H1 (cell line): ENCODE measurements around the gene ABCC10. TPM values are rescaled to one million over a fixed set of nuclear protein-coding genes. Genes with fewer than 3 reads are reported as not detected.

Experiments used
- CTCF ChIA-PET: fragments of 300-600 bp; sonication (Branson Sonifier 250); formaldehyde crosslinking; loops from one replicate; lab custom pipeline; 2021; ENCODE audit not compliant: partially characterized antibody; lab: Charles Lee
- POLR2A ChIA-PET: fragments of 300-600 bp; sonication (Branson Sonifier 250); formaldehyde crosslinking; loops from one replicate; lab custom pipeline; 2021; ENCODE audit warnings: inconsistent platforms; ENCODE audit not compliant: partially characterized antibody; lab: Charles Lee
- DNase-seq, 2 experiments: peaks; one replicate each; pipeline versions ENCODE4 v3.0.0 to v3.0.0-alpha.2; 2010 to 2022; ENCODE audit warnings: low spot score in 2 of 2, low read depth in 1 of 2, mixed read lengths in 1 of 2
- FAIRE-seq: peaks from 2 replicates; lab custom pipeline; 2011; peaks lifted over from hg19 to GRCh38; lab: Jason Lieb, UNC
- H2AFZ ChIP-seq: 2 replicates; pipeline ENCODE4 v1.8.1; 2012; ENCODE audit warnings: low read length, inconsistent platforms
- H2AK5ac ChIP-seq: 2 replicates; pipeline ENCODE4 v1.6.1; 2013; ENCODE audit warnings: low read depth, low read length
- H2BK120ac ChIP-seq: replicated peaks from 2 replicates; pipeline ENCODE3; 2013; ENCODE audit warnings: low read depth, low read length, inconsistent platforms
- H2BK12ac ChIP-seq: 2 replicates; pipeline ENCODE4 v1.6.1; 2013; ENCODE audit warnings: low read depth, low read length
- H2BK15ac ChIP-seq: 2 replicates; pipeline ENCODE4 v1.6.1; 2013; ENCODE audit warnings: low read length
- H2BK20ac ChIP-seq: 2 replicates; pipeline ENCODE4 v1.6.1; 2013; ENCODE audit warnings: low read length
- H2BK5ac ChIP-seq: 2 replicates; pipeline ENCODE4 v1.6.1; 2013; ENCODE audit warnings: low read depth, low read length
- H3K14ac ChIP-seq: 2 replicates; pipeline ENCODE4 v1.6.1; 2013; ENCODE audit warnings: inconsistent platforms; ENCODE audit not compliant: insufficient read length
- H3K18ac ChIP-seq: 2 replicates; pipeline ENCODE4 v1.6.1; 2013; ENCODE audit warnings: low read length; ENCODE audit errors: extremely low read depth
- H3K23ac ChIP-seq: 2 replicates; pipeline ENCODE4 v1.6.1; 2013; ENCODE audit warnings: inconsistent platforms; ENCODE audit not compliant: insufficient read length
- H3K23me2 ChIP-seq: 2 replicates; pipeline ENCODE4 v1.6.1; 2013; ENCODE audit warnings: low read depth, low read length
- H3K27ac ChIP-seq: 2 replicates; pipeline ENCODE4 v1.6.1; 2011; ENCODE audit warnings: low read depth, low read length, inconsistent platforms
- H3K27me3 ChIP-seq, 4 experiments: replicated peaks in 1 of 4; 1 replicate in 1 of 4; 2 replicates in 3 of 4; pipeline versions ENCODE4 v1.6.1 to v1.8.1; 2011 to 2013; ENCODE audit warnings: low read length in 3 of 4, mild to moderate bottlenecking in 3 of 4, inconsistent platforms in 2 of 4, mixed read lengths in 2 of 4, moderate library complexity in 1 of 4; ENCODE audit not compliant: control insufficient read depth in 3 of 4, insufficient read depth in 3 of 4; ENCODE audit errors: extremely low read depth in 1 of 4
- H3K36me3 ChIP-seq, 4 experiments: 2 replicates each; pipeline versions ENCODE4 v1.6.1 to v1.8.1; 2011 to 2013; ENCODE audit warnings: mild to moderate bottlenecking in 4 of 4, low read length in 3 of 4, moderate library complexity in 2 of 4, control low read depth in 1 of 4, inconsistent platforms in 1 of 4; ENCODE audit not compliant: insufficient read depth in 4 of 4, control insufficient read depth in 2 of 4
- H3K4ac ChIP-seq: replicated peaks from 2 replicates; pipeline ENCODE3; 2013; ENCODE audit warnings: low read length, low read depth, mixed read lengths, inconsistent platforms; ENCODE audit not compliant: insufficient read length
- H3K4me1 ChIP-seq, 4 experiments: replicated peaks in 1 of 4; 1 replicate in 1 of 4; 2 replicates in 3 of 4; pipeline versions ENCODE4 v1.6.1 to v1.8.1; 2011 to 2013; ENCODE audit warnings: low read length in 3 of 4, inconsistent platforms in 2 of 4, mixed read lengths in 1 of 4; ENCODE audit not compliant: insufficient read depth in 4 of 4, control insufficient read depth in 3 of 4
- H3K4me2 ChIP-seq, 2 experiments: 2 replicates each; pipeline versions ENCODE4 v1.6.1 to v1.8.1; 2011 to 2013; ENCODE audit warnings: low read depth in 2 of 2, low read length in 2 of 2, control low read depth in 1 of 2, inconsistent platforms in 1 of 2, mild to moderate bottlenecking in 1 of 2; ENCODE audit not compliant: insufficient read depth in 1 of 2
- H3K4me3 ChIP-seq, 4 experiments: fragments of 200-600, 300-600 bp in 1 of 4; sonication (generic), shearing (Covaris generic), sonication (Bioruptor Twin) in 1 of 4; 2 replicates each; pipeline versions ENCODE4 v1.5.1 to v1.8.1; 2011 to 2016; ENCODE audit warnings: low read length in 4 of 4, low read depth in 3 of 4, control low read depth in 2 of 4, inconsistent platforms in 2 of 4, mild to moderate bottlenecking in 2 of 4, mixed read lengths in 1 of 4, moderate library complexity in 1 of 4; ENCODE audit not compliant: insufficient read depth in 2 of 4; ENCODE audit errors: extremely low read depth in 1 of 4
- H3K56ac ChIP-seq: replicated peaks from 2 replicates; pipeline ENCODE3; 2013; ENCODE audit warnings: low read depth, mild to moderate bottlenecking, mixed read lengths, low read length, inconsistent platforms; ENCODE audit not compliant: insufficient read length
- H3K79me1 ChIP-seq: 2 replicates; pipeline ENCODE4 v1.6.1; 2013; ENCODE audit warnings: low read depth, low read length, control low read depth
- H3K79me2 ChIP-seq, 2 experiments: 2 replicates each; pipeline versions ENCODE4 v1.6.1 to v1.8.1; 2012 to 2013; ENCODE audit warnings: low read length in 2 of 2, mild to moderate bottlenecking in 2 of 2, inconsistent platforms in 1 of 2; ENCODE audit not compliant: insufficient read depth in 2 of 2, control insufficient read depth in 1 of 2
- H3K9ac ChIP-seq, 4 experiments: replicated peaks in 1 of 4; 1 replicate in 1 of 4; 2 replicates in 3 of 4; pipeline versions ENCODE4 v1.6.1 to v1.8.1; 2011 to 2013; ENCODE audit warnings: low read depth in 3 of 4, low read length in 3 of 4, control low read depth in 2 of 4, mild to moderate bottlenecking in 2 of 4, moderate library complexity in 2 of 4, inconsistent platforms in 1 of 4; ENCODE audit errors: extremely low read depth in 1 of 4
- H3K9me3 ChIP-seq, 2 experiments: 2 replicates each; pipeline versions ENCODE4 v1.6.1 to v1.8.1; 2012 to 2013; ENCODE audit warnings: mild to moderate bottlenecking in 2 of 2, moderate library complexity in 2 of 2, control low read depth in 1 of 2, inconsistent platforms in 1 of 2, low read depth in 1 of 2, low read length in 1 of 2, mixed read lengths in 1 of 2; ENCODE audit not compliant: insufficient read depth in 2 of 2
- H4K20me1 ChIP-seq, 2 experiments: replicated peaks in 1 of 2; 2 replicates each; pipeline versions ENCODE3 to v1.8.1; 2011 to 2013; ENCODE audit warnings: inconsistent platforms in 2 of 2, low read length in 2 of 2, mild to moderate bottlenecking in 1 of 2; ENCODE audit not compliant: insufficient read depth in 2 of 2, control insufficient read depth in 1 of 2
- H4K5ac ChIP-seq: 2 replicates; pipeline ENCODE4 v1.6.1; 2013; ENCODE audit warnings: low read length, low read depth, mixed read lengths, inconsistent platforms; ENCODE audit not compliant: insufficient read length
- H4K8ac ChIP-seq: 2 replicates; pipeline ENCODE4 v1.8.0; 2013; ENCODE audit warnings: mild to moderate bottlenecking, moderate library complexity, low read length, inconsistent platforms; ENCODE audit not compliant: insufficient read depth; ENCODE audit errors: extremely low read depth
- H4K91ac ChIP-seq: replicated peaks from 2 replicates; pipeline ENCODE3; 2013; ENCODE audit warnings: low read length, mixed read lengths, inconsistent platforms; ENCODE audit not compliant: insufficient read length
- ASH2L ChIP-seq: fragments of 200-600, 300-600 bp; sonication (generic); IDR thresholded peaks from one replicate; pipeline ENCODE4 v1.7.1; 2017; ENCODE audit warnings: low read length
- CREB1 ChIP-seq: IDR thresholded peaks from 2 replicates; pipeline ENCODE4 v1.6.1; 2012; ENCODE audit warnings: inconsistent platforms
- CTCF ChIP-seq, 3 experiments: IDR thresholded peaks; 1 replicate in 2 of 3; 2 replicates in 1 of 3; pipeline versions ENCODE4 v1.5.1 to v1.6.1; 2011; ENCODE audit warnings: low read length in 3 of 3, mild to moderate bottlenecking in 3 of 3, inconsistent platforms in 2 of 3, low read depth in 1 of 3, moderate library complexity in 1 of 3; ENCODE audit not compliant: insufficient read depth in 1 of 3; ENCODE audit errors: control extremely low read depth in 1 of 3
- E2F6 ChIP-seq: IDR thresholded peaks from 2 replicates; pipeline ENCODE4 v1.6.1; 2012; ENCODE audit warnings: inconsistent platforms
- GABPA ChIP-seq: IDR thresholded peaks from 2 replicates; pipeline ENCODE4 v1.6.1; 2011; ENCODE audit warnings: mild to moderate bottlenecking, low read length, moderate library complexity, borderline replicate concordance; ENCODE audit not compliant: insufficient read depth
- KDM5A ChIP-seq: fragments of 200-600 bp; IDR thresholded peaks from 2 replicates; pipeline ENCODE4 v1.7.1; 2012; ENCODE audit warnings: mild to moderate bottlenecking, low read length, inconsistent platforms, mixed read lengths
- PHF8 ChIP-seq: fragments of 200-600 bp; sonication (generic); conservative IDR thresholded peaks from 2 replicates; pipeline ENCODE4 v1.7.1; 2012; ENCODE audit warnings: low read depth, mild to moderate bottlenecking, inconsistent platforms, low read length, moderate library complexity
- POLR2A ChIP-seq, 2 experiments: IDR thresholded peaks; 1 replicate in 1 of 2; 2 replicates in 1 of 2; pipeline ENCODE4 v1.6.1; 2011; ENCODE audit warnings: low read depth in 2 of 2, low read length in 2 of 2, mild to moderate bottlenecking in 2 of 2; ENCODE audit errors: control extremely low read depth in 1 of 2
- SRF ChIP-seq: IDR thresholded peaks from 2 replicates; pipeline ENCODE4 v1.6.1; 2011; ENCODE audit warnings: mild to moderate bottlenecking, low read depth, low read length, moderate library complexity
- SUZ12 ChIP-seq: fragments of 200-600 bp; sonication (generic); IDR thresholded peaks from 2 replicates; pipeline ENCODE4 v1.6.1; 2012; ENCODE audit warnings: mild to moderate bottlenecking, inconsistent platforms, low read length, moderate library complexity, mixed read lengths
- TAF1 ChIP-seq: IDR thresholded peaks from 2 replicates; pipeline ENCODE4 v1.6.1; 2011; ENCODE audit warnings: mild to moderate bottlenecking, low read depth, low read length
- YY1 ChIP-seq: IDR thresholded peaks from 2 replicates; pipeline ENCODE4 v1.6.1; 2011; ENCODE audit warnings: low read depth, mild to moderate bottlenecking, low read length
- WGBS, 2 experiments: shearing (Covaris generic) in 1 of 2; methylation state at CpG; one replicate each; pipeline versions ENCODE4 v1.1.6 to v1.1.7; 2013 to 2015; ENCODE audit warnings: low lambda C conversion rate in 2 of 2, mixed read lengths in 2 of 2, inconsistent platforms in 1 of 2, low coverage in 1 of 2, missing lambda C conversion rate in 1 of 2; ENCODE audit not compliant: insufficient replicate concordance in 2 of 2, insufficient coverage in 1 of 2, insufficient read length in 1 of 2; ENCODE audit errors: extremely low coverage in 1 of 2, missing lambda C conversion rate in 1 of 2; 5-methylcytosine and 5-hydroxymethylcytosine counted together
- polyA plus RNA-seq, 7 experiments: library from polyadenylated mRNA; depleted of rRNA in 3 of 7; stranded (reverse) in 5 of 7; unstranded in 2 of 7; fragments of >200 nt in 5 of 7; fragments of 200-250 nt in 2 of 7; gene quantifications; 1 replicate in 5 of 7; 2 replicates in 1 of 7; 4 replicates in 1 of 7; pipeline versions ENCODE4 v1.2.1 to v1.2.3, GENCODE V29; 2011 to 2013; ENCODE audit warnings: missing spikeins in 2 of 7, mixed read lengths in 2 of 7
- total RNA-seq: library from RNA; stranded (reverse); fragmentation: NEBNext Ultra II Directional; extraction: Animal tissue kit (Norgen Biotek cat#: 25700); gene quantifications from 2 replicates; pipeline ENCODE4 v1.2.1, GENCODE V29; 2021

The ABCC10 gene
- total and polyA plus RNA-seq, 2 of the 8 experiments (the other 6 are each of a cell fraction or from before 2014, with no cell fraction given) = 15.5 to 24.6 TPM

- Histone ChIP-seq H3K79me2 (no peaks in the 10 kb centered on the region), H3K23me2 (no peaks in the 10 kb centered on the region), H3K79me1 (no peaks in the 10 kb centered on the region), H3K23ac (no peak overlapping the region), H3K56ac (no peak overlapping the region), H3K27me3 (no peaks in the 10 kb centered on the region; a peak in 2 of 7 replicates), H4K8ac (no peak overlapping the region), H3K4ac (no peak overlapping the region), H3K4me3 (no peak overlapping the region), H3K9ac (no peak overlapping the region), H2BK12ac (peak overlapping the region; percentile 50; the same call in 1 of the 2 replicates), H4K91ac (no peak overlapping the region), H2BK20ac (no peak overlapping the region), H2BK5ac (no peak overlapping the region), H2BK15ac (no peak overlapping the region), H4K5ac (no peak overlapping the region), H3K4me1 (no peaks in the 10 kb centered on the region; a peak in 2 of 7 replicates), H4K20me1 (no peaks in the 10 kb centered on the region), H3K9me3 (no peaks in the 10 kb centered on the region), H3K4me2 (no peak overlapping the region), H3K36me3 (no peaks in the 10 kb centered on the region), H2AK5ac (no peak overlapping the region), H2BK120ac (no peak overlapping the region), H3K14ac (no peak overlapping the region), H3K27ac (no peak overlapping the region), H3K18ac (peak overlapping the region; percentile 19; the same call in 1 of the 2 replicates), H2AFZ (peak overlapping the region; percentile 76; the same call in 1 of the 2 replicates)
- DNase-seq (no peak), FAIRE-seq (no peak)
- WGBS, 2 experiments = 83% methylated on average over 5 of the region's 5 CpGs; no CpG with 5 or more reads in 1 of the 2 experiments
- CTCF ChIA-PET = interaction anchor here (0.6 to 2.5 kb wide), 7 partner anchors 9 to 108 kb away, joined by 3 to 8 read pairs (median 4); no protein-coding TSS in a partner anchor
- POLR2A ChIA-PET = interaction anchor here (1.1 kb wide), 2 partner anchors 40 to 164 kb away, joined by 3 read pairs; no protein-coding TSS in a partner anchor
- TF ChIP-seq CREB1 = no peak
- TF ChIP-seq SRF = no peak
- TF ChIP-seq CTCF (IDR thresholded peaks at IDR 0.05; ENCODE audit: control extremely low read depth in 1 of 3, insufficient read depth in 1 of 3, low read depth in 1 of 3, low read length in 3 of 3) = no peak
- no peak for TF ChIP-seq SUZ12
- no peak for TF ChIP-seq TAF1
- no peak for TF ChIP-seq ASH2L
- TF ChIP-seq PHF8 = no peak
- no peak for TF ChIP-seq E2F6
- no peak for TF ChIP-seq POLR2A (IDR thresholded peaks at IDR 0.05; ENCODE audit: control extremely low read depth in 1 of 2, low read depth in 2 of 2, low read length in 2 of 2)
- TF ChIP-seq YY1 = no peak
- no peak for TF ChIP-seq KDM5A
- TF ChIP-seq GABPA = no peak
These were observed 33.7 kb upstream of the ABCC10 start for GRCh38 chr6:43393602-43394001.
